NCI-H460 (cell line): ENCODE data around the gene IL23A. TPM values are rescaled to one million over a fixed set of nuclear protein-coding genes. Genes with fewer than 3 reads are reported as not detected.

Experiments
- DNase-seq: peaks from one replicate; pipeline ENCODE4 v3.0.0-alpha.2; 2016; ENCODE audit warnings: low read depth; ENCODE audit errors: extremely low read depth
- small RNA-seq, 2 experiments: library from RNA; depleted of rRNA; stranded (forward); fragments of <200 nt; gene quantifications; one replicate each; pipeline ENCODE3, GENCODE V24; 2014
- total RNA-seq: library from RNA; depleted of rRNA; stranded (reverse); fragments of >200 nt; shearing (Covaris generic); gene quantifications from 2 replicates; pipeline ENCODE4 v1.2.3, GENCODE V29; 2014; rRNA removed

IL23A gene
- total RNA-seq, 1 experiment from 2014 or later = 0.17 TPM

DNA sequence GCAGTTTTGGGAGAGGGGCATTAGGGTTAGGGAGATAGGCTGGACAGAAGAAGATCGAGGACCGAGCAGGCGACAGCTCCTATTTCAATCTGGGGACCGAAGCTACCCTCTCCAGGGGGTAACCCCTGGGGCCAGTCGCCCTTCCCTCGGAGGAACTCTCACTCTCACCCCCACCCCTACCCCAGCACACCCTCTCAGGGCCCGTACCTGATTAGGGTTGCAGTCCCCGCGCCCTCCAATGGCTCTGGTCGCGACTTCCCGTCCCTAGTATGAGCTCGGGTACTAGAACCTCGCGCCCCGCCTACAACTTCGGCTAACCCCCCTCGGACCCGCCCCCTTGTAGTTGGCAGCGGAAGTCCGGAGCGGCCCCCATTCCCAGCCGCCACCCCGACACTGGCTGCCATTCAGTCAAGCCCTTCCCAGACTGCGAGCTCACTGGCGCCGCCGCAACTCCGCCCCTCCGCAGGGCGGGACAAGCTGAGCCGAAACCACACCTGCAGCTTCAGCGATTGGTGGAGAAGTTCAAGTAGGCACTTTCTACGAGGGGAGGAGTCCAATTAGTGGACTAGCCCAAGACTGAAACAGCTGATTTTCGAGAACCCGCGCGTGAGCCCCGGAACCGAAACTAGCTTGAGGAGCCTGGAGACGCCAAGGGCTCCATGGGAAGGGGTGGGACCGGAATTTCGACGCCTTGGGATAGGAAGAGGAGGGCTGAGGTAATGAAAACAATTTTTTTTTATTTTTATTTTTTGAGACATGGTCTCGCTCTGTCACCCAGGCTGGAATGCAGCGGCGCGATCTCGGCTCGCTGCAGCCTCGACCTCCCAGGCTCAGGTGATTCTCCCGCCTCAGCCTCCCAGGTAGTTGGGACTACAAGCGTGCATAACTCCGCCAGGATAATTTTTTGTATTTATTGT lies 21.4 kb downstream of the IL23A start, which contains the start of gene STAT2:
Gene STAT2 (minus strand): TSS at position 257 of the 917 bp plus-strand sequence. CDS start 3,536 bp downstream, outside the sequence.
- peak; percentile 99 for DNase-seq

DNA sequence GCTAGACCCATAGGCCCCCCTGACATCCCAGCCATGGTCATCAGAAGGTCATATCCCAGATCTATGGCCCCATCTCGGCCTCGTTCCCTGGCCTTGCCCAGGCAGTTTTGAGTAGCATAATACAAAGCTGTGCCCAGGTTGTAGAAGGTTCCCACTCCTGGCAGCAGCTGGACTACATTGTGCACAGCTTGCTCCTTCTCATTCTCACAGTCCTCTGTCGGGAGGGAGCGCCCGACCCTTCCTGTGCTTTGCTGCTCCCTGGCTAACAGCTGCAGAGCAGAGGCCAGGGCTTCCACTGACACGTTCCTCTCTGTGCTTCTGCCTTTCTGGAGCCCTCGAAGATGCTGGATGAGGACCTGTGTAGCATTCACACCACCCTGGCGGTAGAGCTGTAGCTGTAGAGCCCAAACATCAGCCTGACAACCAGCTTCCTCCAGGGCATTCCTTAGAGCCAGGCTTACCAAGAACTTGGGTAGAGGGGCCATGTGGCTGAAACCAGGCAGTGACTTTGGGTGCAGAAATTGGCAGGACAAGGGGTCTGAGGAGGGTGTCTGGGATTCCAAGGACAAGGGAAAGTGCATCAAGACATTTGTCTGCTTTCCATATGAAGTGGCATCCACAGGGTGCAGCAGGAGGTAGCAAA lies 22.9 kb downstream of the IL23A start:
- DNase-seq = no peak

DNA sequence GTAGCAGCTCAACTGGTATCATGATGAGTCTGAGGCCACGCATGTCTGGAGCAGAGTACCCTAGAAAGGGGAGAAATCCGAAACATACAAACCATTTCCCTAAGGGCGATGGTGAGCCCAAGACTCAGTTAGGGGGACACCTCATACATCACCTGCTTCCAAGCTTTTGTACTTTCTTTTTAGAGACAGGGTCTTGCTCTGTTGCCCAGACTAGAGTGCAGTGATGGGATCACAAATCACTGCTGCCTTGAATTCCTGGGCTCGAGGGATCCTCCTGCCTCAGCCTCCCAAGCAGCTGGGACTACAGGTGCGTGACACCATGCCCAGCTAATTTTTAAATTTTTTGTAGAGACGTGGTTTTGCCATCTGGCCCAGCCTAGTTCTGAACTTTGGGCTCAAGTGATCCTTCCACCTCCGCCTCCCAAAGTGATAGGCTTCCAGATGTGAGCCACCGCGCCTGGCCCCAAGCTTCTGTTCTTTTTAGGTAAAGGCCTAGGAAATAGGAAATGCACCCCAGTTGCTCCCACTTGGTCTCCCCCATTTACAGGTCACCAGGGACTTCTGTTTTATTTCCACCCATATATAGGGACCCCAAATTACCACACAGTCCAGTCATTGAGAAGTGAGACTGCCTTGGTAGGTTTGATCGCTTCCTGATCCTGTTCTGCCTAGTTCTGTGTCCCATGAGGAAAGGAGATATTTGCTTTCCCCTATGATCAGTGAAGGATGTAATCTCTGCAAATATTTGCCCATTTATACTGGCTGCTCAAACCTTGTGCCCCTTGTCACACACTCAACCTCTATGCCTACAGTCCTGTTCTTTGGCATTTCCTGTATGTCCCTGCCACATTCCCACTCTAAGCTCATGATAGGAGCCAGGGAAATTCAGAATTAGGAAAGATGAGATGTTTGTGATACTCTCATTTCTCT lies 23.7 kb downstream of the IL23A start, which contains the start of gene APOF:
Gene APOF (minus strand): TSS at position 728 of the 930 bp plus-strand sequence. CDS start 112 bp downstream, at position 616.
- DNase-seq = no peak

DNA sequence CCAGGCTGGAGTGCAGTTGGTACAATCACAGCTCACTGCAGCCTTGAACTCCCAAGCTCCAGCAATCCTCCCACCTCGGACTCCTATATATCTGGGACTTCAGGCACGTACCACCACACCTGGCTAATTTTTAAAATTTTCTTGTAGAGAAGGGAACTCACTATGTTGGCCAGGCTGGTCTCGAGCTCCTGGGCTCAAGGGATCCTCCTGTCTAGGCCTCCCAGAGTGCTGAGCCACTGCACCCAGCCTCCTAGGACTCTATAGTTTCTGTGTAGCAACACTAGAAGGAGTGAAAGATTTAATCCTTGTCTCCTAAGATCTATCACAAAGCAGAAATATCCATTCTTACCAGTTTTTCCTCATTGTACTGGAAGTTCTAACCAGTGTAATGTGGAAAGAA lies 28.3 kb downstream of the IL23A start:
- DNase-seq = no peak

DNA sequence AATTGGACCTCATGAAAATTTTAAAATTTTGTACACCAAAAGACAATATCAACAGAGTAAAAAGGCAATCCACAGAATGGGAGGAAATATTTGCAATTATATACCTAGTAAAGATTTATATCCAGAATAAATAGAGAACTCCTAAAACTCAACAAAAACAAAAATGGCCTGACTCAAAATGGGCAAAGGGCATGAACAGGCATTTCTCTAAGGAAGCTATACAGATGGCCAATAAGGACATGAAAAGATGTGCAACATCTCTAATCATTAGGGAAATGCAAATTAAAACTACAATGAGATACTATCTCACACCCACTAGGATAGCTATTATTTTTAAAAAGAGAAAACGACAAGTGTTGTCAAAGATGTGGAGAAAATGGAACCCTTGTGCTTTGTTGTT lies 34.8 kb downstream of the IL23A start:
- no peak for DNase-seq

DNA sequence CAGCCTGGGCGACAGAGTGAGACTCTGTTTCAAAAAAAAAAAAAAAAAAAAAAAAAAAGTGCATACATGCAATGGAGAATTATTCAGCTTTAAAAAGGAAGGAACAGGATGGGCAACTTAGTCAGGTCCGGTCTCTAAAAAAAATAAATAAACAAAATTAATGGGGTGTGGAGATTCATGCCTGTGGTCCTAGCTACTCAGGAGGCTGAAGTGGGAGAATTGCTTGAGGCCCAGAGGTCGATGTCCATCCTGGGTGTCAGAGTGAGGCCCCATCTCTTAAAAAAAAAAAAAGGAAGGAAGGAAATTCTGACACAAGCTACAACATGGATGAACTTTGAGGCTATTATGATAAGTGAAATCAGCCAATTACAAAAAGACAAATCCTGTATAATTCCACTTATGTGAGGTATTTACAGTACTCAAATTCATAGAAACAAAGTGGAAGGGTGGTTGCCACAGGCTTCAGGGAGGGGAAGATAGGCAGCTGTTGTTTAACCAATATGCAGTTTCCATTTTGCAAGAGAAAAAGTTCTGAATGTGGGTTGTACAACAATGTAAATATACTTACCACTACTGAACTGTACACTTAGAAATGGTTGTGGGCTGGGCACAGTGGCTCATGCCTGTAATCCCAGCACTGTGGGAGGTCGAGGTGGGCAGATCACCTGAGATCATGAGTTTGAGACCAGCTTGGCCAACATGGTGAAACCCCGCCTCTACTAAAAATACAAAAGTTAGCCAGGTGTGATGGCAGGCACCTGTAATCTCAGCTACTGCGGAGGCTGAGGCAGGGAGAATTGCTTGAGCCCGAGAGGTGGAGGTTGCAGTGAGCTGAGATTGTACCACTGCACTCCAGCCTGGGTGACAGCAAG lies 36.3 kb downstream of the IL23A start:
- no peak for DNase-seq

DNA sequence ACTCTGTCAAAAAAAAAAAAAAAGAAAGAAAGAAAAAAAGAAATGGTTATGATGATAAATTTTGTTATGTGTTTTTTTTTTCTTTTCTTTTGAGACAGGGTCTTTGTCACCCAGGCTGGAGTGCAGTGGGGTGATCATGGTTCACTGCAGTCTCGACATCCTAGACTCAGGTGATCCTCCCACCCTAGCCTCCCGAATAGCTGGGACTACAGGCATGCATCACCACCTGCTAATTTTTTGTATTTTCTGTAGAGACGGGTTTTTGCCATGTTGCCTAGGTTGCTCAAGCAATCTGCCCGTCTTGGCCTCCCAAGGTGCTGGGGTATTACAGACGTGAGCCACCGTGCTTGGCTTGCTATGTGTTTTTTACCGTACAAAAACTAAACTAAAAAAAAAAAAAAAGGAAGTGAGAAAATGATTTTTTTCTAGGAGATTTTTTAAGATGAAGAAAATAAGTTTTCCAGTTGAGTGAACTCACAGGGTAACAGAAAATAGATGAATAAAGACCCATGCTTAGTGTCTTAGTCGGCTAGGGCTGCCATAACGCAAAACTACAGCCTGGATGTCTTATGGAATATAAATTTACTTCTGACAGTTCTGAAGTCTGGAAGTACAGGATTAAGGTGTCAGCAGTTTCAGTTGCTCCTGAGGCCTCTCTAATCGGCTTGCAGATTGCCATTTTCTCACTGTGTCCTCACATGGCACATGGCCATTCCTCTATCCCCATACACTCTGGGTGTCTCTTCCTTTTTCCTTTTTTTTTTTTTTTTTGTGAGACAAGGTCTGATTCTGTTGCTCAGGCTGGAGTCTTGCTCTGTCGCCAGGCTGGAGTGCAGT lies 37.1 kb downstream of the IL23A start:
- no peak for DNase-seq

DNA sequence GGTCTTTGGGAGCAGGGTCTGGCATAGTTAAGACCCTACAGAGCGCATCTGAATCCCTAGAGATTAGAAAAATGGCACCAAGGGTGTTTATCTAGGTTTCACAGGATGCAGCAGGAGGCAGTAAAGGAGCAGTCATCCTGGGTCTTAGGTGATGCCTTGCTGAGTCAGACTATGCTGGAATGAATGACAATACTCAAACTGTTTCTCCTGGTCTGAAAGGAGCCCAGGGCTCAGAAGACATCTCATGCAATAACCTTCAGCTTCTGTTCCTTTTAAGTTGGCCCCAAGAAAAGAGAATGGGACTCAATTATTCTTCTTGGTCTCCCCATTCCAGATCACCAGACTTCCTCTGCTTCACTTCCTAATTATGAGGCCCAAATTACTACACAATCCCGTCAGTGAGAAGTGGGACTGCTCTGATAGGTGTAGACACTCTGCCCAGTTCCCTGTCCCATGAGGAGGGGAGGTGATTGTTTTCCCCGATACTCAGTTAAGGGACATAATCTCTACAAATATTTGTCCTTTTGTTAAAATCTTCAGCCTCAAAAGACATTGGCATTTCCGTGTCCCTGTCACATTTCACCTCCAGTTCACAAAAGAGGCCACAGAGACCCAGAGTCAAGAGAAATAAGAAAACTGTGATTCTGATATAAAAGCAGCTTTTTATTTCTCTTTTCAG lies 38.8 kb downstream of the IL23A start:
- no peak for DNase-seq

DNA sequence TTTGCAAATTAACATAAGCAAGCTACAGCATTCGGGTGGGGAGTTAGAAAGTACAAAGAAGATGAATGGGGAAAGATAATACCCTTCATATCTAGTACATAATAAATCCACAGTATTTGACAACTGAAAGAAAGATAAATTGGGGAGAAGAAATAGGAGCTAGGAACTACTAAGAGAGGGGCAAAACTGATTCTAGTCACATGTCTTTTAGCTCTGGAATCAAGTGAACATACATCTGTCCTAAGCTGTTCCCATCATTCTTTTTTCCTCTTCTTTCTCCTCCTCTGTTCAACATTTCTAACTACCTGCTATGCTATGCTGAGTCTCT lies 39.3 kb downstream of the IL23A start:
- no peak for DNase-seq

DNA sequence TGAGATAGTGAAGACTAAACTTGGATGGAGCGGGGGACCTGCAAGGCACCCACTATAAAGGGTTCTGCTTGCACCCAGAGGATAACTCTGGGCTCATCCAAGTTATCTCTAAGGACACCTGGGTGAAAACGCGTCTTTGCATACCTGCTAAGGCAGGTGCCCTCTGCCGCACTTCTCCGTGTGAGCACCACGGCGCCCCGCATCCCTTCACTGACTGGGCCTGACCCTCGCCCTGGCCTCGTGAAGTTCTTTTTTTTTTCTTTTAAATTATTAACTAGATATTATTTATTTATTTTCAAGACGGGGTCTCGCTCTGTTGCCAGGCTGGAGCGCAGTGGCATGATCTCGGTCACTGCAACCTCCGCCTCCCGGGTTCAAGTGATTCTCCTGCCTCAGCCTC lies 43.9 kb downstream of the IL23A start:
- no peak for DNase-seq

DNA sequence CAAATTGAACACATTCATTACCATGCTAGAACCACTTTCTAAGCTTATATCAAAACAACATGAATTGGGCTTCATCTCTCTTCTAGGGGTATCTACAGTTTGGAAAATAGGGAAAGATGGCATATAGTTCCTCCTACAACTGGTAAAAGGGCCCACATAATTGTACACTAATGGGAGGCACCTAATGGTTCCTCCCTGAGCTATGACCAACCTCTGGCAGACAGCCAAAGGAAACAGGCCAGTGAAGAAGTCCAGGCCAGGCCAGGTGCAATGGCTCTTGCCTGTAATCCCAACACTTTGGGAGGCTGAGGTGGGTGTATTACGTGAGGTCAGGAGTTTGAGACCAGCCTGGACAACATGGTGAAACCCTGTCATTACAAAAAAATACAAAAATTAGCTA lies 47.2 kb downstream of the IL23A start:
- no peak for DNase-seq

DNA sequence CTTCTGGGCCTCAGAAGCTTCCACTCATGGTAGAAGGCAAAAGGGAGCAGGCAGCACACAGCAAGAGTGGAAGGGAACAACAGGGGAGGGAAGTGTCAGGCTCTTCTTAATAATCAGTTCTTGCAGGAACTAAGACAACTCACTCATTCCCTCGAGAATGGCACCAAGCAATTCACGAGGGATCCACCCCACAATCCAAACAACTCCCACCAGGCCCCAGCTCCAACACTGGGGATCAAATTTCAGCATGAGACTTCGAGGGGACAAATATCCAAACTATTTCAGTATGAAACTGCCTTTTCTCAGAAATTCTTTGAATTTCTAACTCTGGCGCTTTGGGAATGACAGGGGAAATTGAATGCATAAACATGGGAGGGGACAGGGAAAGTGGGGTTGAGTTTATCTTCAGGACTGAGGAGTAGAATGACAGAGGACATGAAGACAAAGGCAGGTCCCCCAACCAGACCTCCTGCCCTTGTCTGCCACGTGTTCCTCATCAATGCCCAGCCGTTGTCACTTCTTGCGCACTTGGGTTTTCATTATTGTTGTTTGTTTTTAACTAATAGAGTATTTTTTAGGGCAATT lies 48.6 kb downstream of the IL23A start:
- DNase-seq = no peak

DNA sequence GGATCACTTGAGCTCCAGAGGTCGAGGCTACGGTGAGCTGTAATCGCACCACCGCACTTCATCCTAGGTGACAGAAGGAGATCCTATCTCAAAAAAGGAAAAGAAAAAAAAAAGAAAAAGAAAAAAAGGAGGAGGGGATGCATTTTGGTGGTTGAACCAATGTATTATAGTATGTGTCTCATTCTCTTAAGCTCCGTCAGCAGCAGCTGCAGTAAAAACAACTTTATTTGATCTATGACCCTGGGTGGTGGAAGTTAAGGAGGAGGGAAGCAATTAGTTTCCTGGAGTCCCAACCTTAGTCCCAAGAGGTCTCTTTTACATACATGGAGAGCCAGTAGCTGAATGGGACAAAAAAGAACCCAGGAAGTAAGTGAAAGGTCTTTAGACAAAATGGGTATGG lies 50.7 kb downstream of the IL23A start:
- DNase-seq = no peak

Small RNA genes lying within 50 kb of the gene (small RNA-seq; reads per million reads assigned to genes)
- 0.02 to 0.06 reads per million in 2 experiments for gene RNU7-40P

Other genes starting within 250 kb of the IL23A start
- 357 and 358 TPM in 2 replicates for gene PA2G4, start 234.3 kb upstream of the IL23A start, total RNA-seq
- gene RPL41, start 222.3 kb upstream of the IL23A start, total RNA-seq = 5,100 and 5,114 TPM in 2 replicates
- 4.8 and 5.3 TPM in 2 replicates for gene ZC3H10, start 220.6 kb upstream of the IL23A start, total RNA-seq
- 93.2 and 108 TPM in 2 replicates for gene ESYT1, start 210.6 kb upstream of the IL23A start, total RNA-seq
- 41.4 and 50.0 TPM in 2 replicates for gene MYL6B, start 186.3 kb upstream of the IL23A start, total RNA-seq
- 563 and 566 TPM in 2 replicates for gene MYL6, start 180.5 kb upstream of the IL23A start, total RNA-seq
- gene SMARCC2, start 149.4 kb upstream of the IL23A start, total RNA-seq = 26.2 and 28.9 TPM in 2 replicates
- 92.7 and 102 TPM in 2 replicates for gene RNF41, start 117.0 kb upstream of the IL23A start, total RNA-seq
- 66.3 and 72.3 TPM in 2 replicates for gene NABP2, start 114.5 kb upstream of the IL23A start, total RNA-seq
- gene SLC39A5, start 108.8 kb upstream of the IL23A start, total RNA-seq = 0.84 TPM in 1 of 2 replicates, not detected in the other
- 29.0 and 32.7 TPM in 2 replicates for gene ANKRD52, start 80.5 kb upstream of the IL23A start, total RNA-seq
- 13.5 and 14.2 TPM in 2 replicates for gene COQ10A, start 71.9 kb upstream of the IL23A start, total RNA-seq
- 141 and 153 TPM in 2 replicates for gene CS, start 38.6 kb upstream of the IL23A start, total RNA-seq
- 142 and 150 TPM in 2 replicates for gene CNPY2, start 22.9 kb upstream of the IL23A start, total RNA-seq
- 71.1 and 73.6 TPM in 2 replicates for gene PAN2, start 4.9 kb upstream of the IL23A start, total RNA-seq
- 20.2 and 20.6 TPM in 2 replicates for gene STAT2, start 21.2 kb downstream of the IL23A start, total RNA-seq
- not detected in 2 replicates for gene APOF, start 24.0 kb downstream of the IL23A start, total RNA-seq
- gene TIMELESS, start 110.5 kb downstream of the IL23A start, total RNA-seq = 8.6 and 17.1 TPM in 2 replicates
- gene MIP, start 115.8 kb downstream of the IL23A start, total RNA-seq = not detected in 2 replicates
- gene SPRYD4, start 129.7 kb downstream of the IL23A start, total RNA-seq = 1.8 and 2.5 TPM in 2 replicates
- not detected in 2 replicates for gene GLS2, start 149.3 kb downstream of the IL23A start, total RNA-seq
- gene RBMS2, start 182.9 kb downstream of the IL23A start, total RNA-seq = 49.6 and 52.8 TPM in 2 replicates